IMR-90 (cell line): ENCODE measurements around the gene OLFML1. TPM values are rescaled to one million over a fixed set of nuclear protein-coding genes. Genes with fewer than 3 reads are reported as not detected.

Source experiments
- ATAC-seq: fragments of 200-7000 bp; cut with Tn5 transposase; 2 replicates; pipeline ENCODE4 v1.9.1; 2020; ENCODE audit warnings: low read depth, mild to moderate bottlenecking, moderate library complexity
- BruUV-seq: library from RNA; stranded (reverse); fragments of 400-500 nt; replicated peaks from 2 replicates; lab custom pipeline; 2021; lab: Mats Ljungman, UMichigan
- CTCF ChIA-PET: fragments of 300-600 bp; formaldehyde crosslinking; extraction: SDS; loops from one replicate; lab custom pipeline; 2021; ENCODE audit warnings: antibody characterized with exemption; lab: Yijun Ruan, JAX
- POLR2A ChIA-PET: fragments of 300-600 bp; sonication (Branson Sonifier 250); formaldehyde crosslinking; loops from one replicate; lab custom pipeline; 2022; ENCODE audit warnings: antibody characterized with exemption; ENCODE audit not compliant: unreplicated experiment; lab: Charles Lee
- DNase-seq: peaks from one replicate; pipeline ENCODE4 v3.0.0; 2013
- H2AFZ ChIP-seq: replicated peaks from 2 replicates; pipeline ENCODE3; 2013; ENCODE audit warnings: low read length, mild to moderate bottlenecking; ENCODE audit not compliant: poor library complexity
- H2AK5ac ChIP-seq: 2 replicates; pipeline ENCODE4 v1.6.1; 2013; ENCODE audit warnings: low read depth, low read length, inconsistent platforms
- H2AK9ac ChIP-seq: replicated peaks from 2 replicates; pipeline ENCODE3; 2013; ENCODE audit warnings: mild to moderate bottlenecking, low read depth, low read length, moderate library complexity; ENCODE audit not compliant: poor library complexity
- H2BK120ac ChIP-seq: 2 replicates; pipeline ENCODE4 v1.6.1; 2013; ENCODE audit warnings: low read depth, low read length, inconsistent platforms
- H2BK15ac ChIP-seq: 3 replicates; pipeline ENCODE4 v1.6.1; 2013; ENCODE audit warnings: low read depth, low read length, inconsistent platforms
- H2BK20ac ChIP-seq: 2 replicates; pipeline ENCODE4 v1.6.1; 2013; ENCODE audit warnings: low read depth, mild to moderate bottlenecking, inconsistent platforms, low read length, moderate library complexity
- H2BK5ac ChIP-seq: 2 replicates; pipeline ENCODE4 v1.6.1; 2013; ENCODE audit warnings: mild to moderate bottlenecking, low read depth, low read length, inconsistent platforms; ENCODE audit not compliant: poor library complexity, severe bottlenecking
- H3K14ac ChIP-seq: replicated peaks from 2 replicates; pipeline ENCODE4 v1.6.1; 2013; ENCODE audit warnings: low read depth, low read length, inconsistent platforms
- H3K18ac ChIP-seq: 2 replicates; pipeline ENCODE4 v1.6.1; 2013; ENCODE audit warnings: low read depth, low read length, control low read depth
- H3K23ac ChIP-seq: 2 replicates; pipeline ENCODE4 v1.6.1; 2013; ENCODE audit warnings: low read depth, low read length, inconsistent platforms
- H3K27ac ChIP-seq: 2 replicates; pipeline ENCODE4 v1.5.1; 2013; ENCODE audit warnings: mild to moderate bottlenecking, control low read depth, low read length; ENCODE audit not compliant: insufficient read depth
- H3K27me3 ChIP-seq: 2 replicates; pipeline ENCODE4 v1.6.1; 2013; ENCODE audit warnings: low read length; ENCODE audit not compliant: control insufficient read depth, insufficient read depth
- H3K36me3 ChIP-seq: 2 replicates; pipeline ENCODE4 v1.6.1; 2013; ENCODE audit warnings: low read length, mixed read lengths; ENCODE audit not compliant: control insufficient read depth, insufficient read depth
- H3K4ac ChIP-seq: 2 replicates; pipeline ENCODE4 v1.6.1; 2013; ENCODE audit warnings: low read depth, low read length, inconsistent platforms
- H3K4me1 ChIP-seq: 2 replicates; pipeline ENCODE4 v1.6.1; 2013; ENCODE audit warnings: low read length, mixed read lengths; ENCODE audit not compliant: control insufficient read depth, insufficient read depth
- H3K4me2 ChIP-seq: 2 replicates; pipeline ENCODE4 v1.6.1; 2013; ENCODE audit warnings: low read depth, mild to moderate bottlenecking, control low read depth, low read length, moderate library complexity
- H3K4me3 ChIP-seq: 2 replicates; pipeline ENCODE4 v1.5.1; 2013; ENCODE audit warnings: low read depth, mild to moderate bottlenecking, control low read depth, low read length, moderate library complexity; ENCODE audit not compliant: insufficient read depth
- H3K56ac ChIP-seq: 2 replicates; pipeline ENCODE4 v1.6.1; 2013; ENCODE audit warnings: low read length, inconsistent platforms; ENCODE audit not compliant: insufficient read depth; ENCODE audit errors: extremely low read depth
- H3K79me1 ChIP-seq, 2 experiments: 2 replicates each; pipeline ENCODE4 v1.6.1; 2013; ENCODE audit warnings: low read length in 2 of 2, inconsistent platforms in 1 of 2, low read depth in 1 of 2
- H3K9ac ChIP-seq: 2 replicates; pipeline ENCODE4 v1.6.1; 2013; ENCODE audit warnings: low read depth, low read length, control low read depth
- H3K9me1 ChIP-seq: 2 replicates; pipeline ENCODE4 v1.6.1; 2013; ENCODE audit warnings: low read length, inconsistent platforms; ENCODE audit not compliant: insufficient read depth
- H3K9me3 ChIP-seq: 2 replicates; pipeline ENCODE4 v1.6.1; 2013; ENCODE audit warnings: low read length; ENCODE audit not compliant: control insufficient read depth, insufficient read depth
- H4K20me1 ChIP-seq: 2 replicates; pipeline ENCODE4 v1.6.1; 2013; ENCODE audit warnings: low read length, inconsistent platforms; ENCODE audit not compliant: insufficient read depth
- H4K5ac ChIP-seq: 2 replicates; pipeline ENCODE4 v1.6.1; 2013; ENCODE audit warnings: mild to moderate bottlenecking, low read depth, low read length, control low read depth
- H4K8ac ChIP-seq, 2 experiments: 2 replicates each; pipeline ENCODE4 v1.6.1; 2013; ENCODE audit warnings: low read depth in 2 of 2, low read length in 2 of 2, control low read depth in 1 of 2, inconsistent platforms in 1 of 2
- H4K91ac ChIP-seq: 2 replicates; pipeline ENCODE4 v1.6.1; 2013; ENCODE audit warnings: low read depth, low read length, inconsistent platforms; ENCODE audit not compliant: insufficient read depth
- BHLHE40 ChIP-seq: fragments of 150-350 bp; IDR thresholded peaks from 2 replicates; pipeline ENCODE4 v1.6.1; 2016; ENCODE audit warnings: mild to moderate bottlenecking, low read depth, low read length
- CHD1 ChIP-seq: IDR thresholded peaks from 2 replicates; pipeline ENCODE4 v1.6.1; 2012; ENCODE audit warnings: low read depth, low read length, improper control_type of control experiment
- CTCF ChIP-seq: conservative IDR thresholded peaks from 2 replicates; pipeline ENCODE4 v1.5.1; 2012; ENCODE audit warnings: mild to moderate bottlenecking, low read depth, low read length, improper control_type of control experiment
- ELK1 ChIP-seq: fragments of 150-350 bp; IDR thresholded peaks from 2 replicates; pipeline ENCODE4 v1.6.1; 2016; ENCODE audit warnings: low read depth, mild to moderate bottlenecking, low read length, moderate library complexity, borderline replicate concordance
- FOS ChIP-seq: fragments of 150-350 bp; IDR thresholded peaks from 2 replicates; pipeline ENCODE4 v1.6.1; 2016; ENCODE audit warnings: low read depth, low read length
- MAZ ChIP-seq: IDR thresholded peaks from 2 replicates; pipeline ENCODE4 v1.6.1; 2012; ENCODE audit warnings: low read depth, mild to moderate bottlenecking, low read length, improper control_type of control experiment, moderate library complexity, borderline replicate concordance
- MXI1 ChIP-seq: IDR thresholded peaks from 2 replicates; pipeline ENCODE4 v1.6.1; 2012; ENCODE audit warnings: low read depth, mild to moderate bottlenecking, low read length, moderate library complexity, borderline replicate concordance
- NFE2L2 ChIP-seq: fragments of 150-350 bp; IDR thresholded peaks from 2 replicates; pipeline ENCODE4 v1.6.1; 2016; ENCODE audit warnings: low read depth, mild to moderate bottlenecking, low read length
- RAD21 ChIP-seq: IDR thresholded peaks from 2 replicates; pipeline ENCODE4 v1.6.1; 2012; ENCODE audit warnings: low read length, improper control_type of control experiment
- RFX5 ChIP-seq: IDR thresholded peaks from 2 replicates; pipeline ENCODE4 v1.8.0; 2012; ENCODE audit warnings: low read depth, mild to moderate bottlenecking, low read length, moderate library complexity
- SMC3 ChIP-seq: fragments of 150-350 bp; IDR thresholded peaks from 2 replicates; pipeline ENCODE4 v1.6.1; 2016; ENCODE audit warnings: low read depth, mild to moderate bottlenecking, antibody characterized with exemption, low read length, moderate library complexity
- USF2 ChIP-seq: fragments of 150-350 bp; IDR thresholded peaks from 2 replicates; pipeline ENCODE4 v1.6.1; 2017; ENCODE audit warnings: mild to moderate bottlenecking, antibody characterized with exemption, low read length, low read depth
- WGBS, 2 experiments: methylation state at CpG; one replicate each; pipeline versions ENCODE4 v1.1.5 to v1.1.7; 2013; ENCODE audit warnings: missing lambda C conversion rate in 2 of 2; ENCODE audit not compliant: insufficient read length in 1 of 2; ENCODE audit errors: extremely low coverage in 2 of 2; 5-methylcytosine and 5-hydroxymethylcytosine counted together
- dilution Hi-C: fragments of 300-500 bp; cut with HindIII; formaldehyde crosslinking; loops from one replicate; pipeline ENCODE4 v1.14.3; 2018; ENCODE audit warnings: low sequenced_read_pairs; ENCODE audit not compliant: unreplicated experiment
- in situ Hi-C: fragments of 300-500 bp; cut with MboI; formaldehyde crosslinking; loops from 3 replicates; pipeline ENCODE4 v1.14.3; 2019; ENCODE audit warnings: low sequenced_read_pairs, inconsistent platforms, mixed read lengths
- intact Hi-C: fragments of 100-400 bp; cut with micrococcal nuclease; formaldehyde crosslinking; loops from 2 replicates; pipeline ENCODE4 v1.10.0; 2022
- polyA plus RNA-seq, 3 experiments: library from polyadenylated mRNA; depleted of rRNA; stranded (reverse); fragments of >200 nt; gene quantifications; 2 replicates each; pipeline ENCODE4 v1.2.3, GENCODE V29; 2012; ENCODE audit warnings: low replicate concordance in 1 of 3
- total RNA-seq: library from RNA; depleted of rRNA; stranded (reverse); fragments of >200 nt; gene quantifications from 2 replicates; pipeline ENCODE4 v1.2.3, GENCODE V29; 2012

Gene OLFML1
- total and polyA plus RNA-seq, 2 of the 4 experiments (the other 2 are of a cell fraction): 0.10 to 0.18 TPM

GRCh38 chr11:7524462-7525235, 39.3 kb downstream of the OLFML1 start (continued):
- TF ChIP-seq CHD1 (no peak), ELK1 (no peak)

GRCh38 chr11:7525424-7525823, 40.1 kb downstream of the OLFML1 start:
- TF ChIP-seq NFE2L2 (no peak), SMC3 (no peak), MAZ (no peak), MXI1 (no peak), RAD21 (no peak), CTCF (no peak), FOS (no peak), RFX5 (no peak), USF2 (no peak), BHLHE40 (no peak)
- Histone ChIP-seq H4K8ac (no peak overlapping the region), H3K4me2 (no peak overlapping the region), H3K56ac (no peak overlapping the region), H2AFZ (no peak overlapping the region), H3K4ac (no peak overlapping the region), H3K4me3 (no peak overlapping the region), H3K9ac (no peak overlapping the region), H2BK20ac (no peak overlapping the region), H3K23ac (no peak overlapping the region), H3K27me3 (peaks cover 12% of the 10 kb centered on the region), H3K9me3 (no peaks in the 10 kb centered on the region), H3K27ac (no peak overlapping the region), H3K36me3 (no peaks in the 10 kb centered on the region), H3K4me1 (no peaks in the 10 kb centered on the region), H2AK5ac (no peak overlapping the region), H2BK120ac (no peak overlapping the region), H2AK9ac (no peak overlapping the region), H4K5ac (no peak overlapping the region), H2BK5ac (no peak overlapping the region), H3K9me1 (no peaks in the 10 kb centered on the region; the same call in 1 of the 2 replicates), H3K79me1 (no peaks in the 10 kb centered on the region), H4K20me1 (no peaks in the 10 kb centered on the region), H2BK15ac (no peak overlapping the region), H4K91ac (no peak overlapping the region), H3K14ac (no peak overlapping the region), H3K18ac (no peak overlapping the region)
- in situ Hi-C loops (no loop called here), intact Hi-C loops (no loop called here), dilution Hi-C loops (no loop called here)
- 76% methylated on average over 2 of the region's 4 CpGs; no CpG with 5 or more reads in 1 of the 2 experiments for WGBS, 2 experiments
- ATAC-seq: no peak
- DNase-seq: no peak
- no TSS peak for BruUV-seq
- CTCF ChIA-PET: no interaction called here
- POLR2A ChIA-PET: no interaction called here
